Mucosa of descending colon (tissue), 3 donors: ENCODE results near the gene ELF2. TPM values are rescaled to one million over a fixed set of nuclear protein-coding genes. Genes with fewer than 3 reads are reported as not detected.
A peak's percentile ranks its signal among the peaks of the same experiment; 100 is the strongest.
"Not testable (repeated sequence)": the region's sequence is repeated elsewhere in the genome, so short reads cannot be mapped to it uniquely, and the experiment has no call there.

ENCODE experiments used
- ATAC-seq: fragments of 200-7000 bp; cut with Tn5 transposase; one replicate; pipeline ENCODE4 v1.9.1; 2020; ENCODE audit warnings: mild to moderate bottlenecking, moderate library complexity
- DNase-seq, 3 donors: peaks; one replicate each; pipeline ENCODE4 v3.0.0-alpha.2; 2020
- H3K36me3 ChIP-seq: fragments of 200-600 bp; one replicate; pipeline ENCODE4 v1.8.0; 2021; ENCODE audit warnings: low read depth, mild to moderate bottlenecking
- H3K4me1 ChIP-seq: fragments of 200-600 bp; one replicate; pipeline ENCODE4 v1.8.0; 2021; ENCODE audit warnings: low read depth, mild to moderate bottlenecking
- H3K4me3 ChIP-seq: fragments of 200-600 bp; one replicate; pipeline ENCODE4 v1.8.0; 2021; ENCODE audit warnings: mild to moderate bottlenecking
- H3K9me3 ChIP-seq: fragments of 200-600 bp; one replicate; pipeline ENCODE4 v1.8.0; 2021; ENCODE audit warnings: mild to moderate bottlenecking
- intact Hi-C, 2 donors: fragments of 100-400 bp; cut with DNase I in 1 of 2; cut with micrococcal nuclease in 1 of 2; formaldehyde crosslinking; loops; one replicate each; pipeline versions ENCODE4 v1.11.0 to v1.11.1; 2022; cut with DNase I, micrococcal nuclease
- total RNA-seq, 3 donors: library from RNA; stranded (reverse); fragmentation: NEBNext Ultra II Directional in 2 of 3; extraction: Animal tissue kit (Norgen Biotek cat#: 25700) in 2 of 3; gene quantifications; one replicate each; pipeline versions ENCODE4 v1.2.1 to v1.2.4, GENCODE V29; 2021 to 2023
- TF ChIP-seq, protein P1 (sequence below): fragments of 200-600 bp; IDR thresholded peaks from one replicate; pipeline ENCODE4 v1.8.0; 2022; ENCODE audit warnings: antibody characterized with exemption, mild to moderate bottlenecking
- donor health status: DM: no; HTN: no; CAD: no; lungs with moderate emphysema.
- donor health status: DM: no; HTN: no; CAD: no.
- donor health status: DM: no; HTN: yes; CAD: no.

The ELF2 gene
- total RNA-seq, 3 donors from 2014 or later, result 34.9 to 67.2 (median 51.9) TPM

DNA sequence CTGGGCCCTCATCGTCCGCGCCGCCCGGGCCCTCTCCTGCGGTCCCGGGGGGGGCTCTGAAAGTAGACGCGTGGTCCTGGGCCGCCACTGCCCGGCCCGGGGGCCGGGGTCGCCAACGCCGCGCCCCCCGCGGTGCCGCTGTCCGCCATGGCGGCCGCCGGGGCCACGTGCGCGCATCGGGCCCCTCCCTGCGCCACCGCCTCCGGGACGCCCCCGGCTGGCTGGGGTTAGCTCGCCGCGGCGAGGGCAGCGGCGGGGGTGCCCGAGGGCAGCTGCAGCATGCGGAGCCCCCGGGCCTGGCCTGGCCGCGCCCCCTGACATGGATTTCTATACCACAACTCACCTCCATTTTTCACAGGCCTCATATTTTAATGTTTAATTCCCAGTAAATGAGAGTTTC, 61.8 kb downstream of the ELF2 start:
- no peaks in the 10 kb centered on the region for H3K9me3 ChIP-seq
- ATAC-seq, result no peak
- no peaks in the 10 kb centered on the region for H3K4me1 ChIP-seq
- TF ChIP-seq, protein P1, sequence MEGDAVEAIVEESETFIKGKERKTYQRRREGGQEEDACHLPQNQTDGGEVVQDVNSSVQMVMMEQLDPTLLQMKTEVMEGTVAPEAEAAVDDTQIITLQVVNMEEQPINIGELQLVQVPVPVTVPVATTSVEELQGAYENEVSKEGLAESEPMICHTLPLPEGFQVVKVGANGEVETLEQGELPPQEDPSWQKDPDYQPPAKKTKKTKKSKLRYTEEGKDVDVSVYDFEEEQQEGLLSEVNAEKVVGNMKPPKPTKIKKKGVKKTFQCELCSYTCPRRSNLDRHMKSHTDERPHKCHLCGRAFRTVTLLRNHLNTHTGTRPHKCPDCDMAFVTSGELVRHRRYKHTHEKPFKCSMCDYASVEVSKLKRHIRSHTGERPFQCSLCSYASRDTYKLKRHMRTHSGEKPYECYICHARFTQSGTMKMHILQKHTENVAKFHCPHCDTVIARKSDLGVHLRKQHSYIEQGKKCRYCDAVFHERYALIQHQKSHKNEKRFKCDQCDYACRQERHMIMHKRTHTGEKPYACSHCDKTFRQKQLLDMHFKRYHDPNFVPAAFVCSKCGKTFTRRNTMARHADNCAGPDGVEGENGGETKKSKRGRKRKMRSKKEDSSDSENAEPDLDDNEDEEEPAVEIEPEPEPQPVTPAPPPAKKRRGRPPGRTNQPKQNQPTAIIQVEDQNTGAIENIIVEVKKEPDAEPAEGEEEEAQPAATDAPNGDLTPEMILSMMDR, result no peak
- DNase-seq, result no peak
- H3K36me3 ChIP-seq, result no peaks in the 10 kb centered on the region
- intact Hi-C loops, result no loop called here
- no peak overlapping the region for H3K4me3 ChIP-seq

DNA sequence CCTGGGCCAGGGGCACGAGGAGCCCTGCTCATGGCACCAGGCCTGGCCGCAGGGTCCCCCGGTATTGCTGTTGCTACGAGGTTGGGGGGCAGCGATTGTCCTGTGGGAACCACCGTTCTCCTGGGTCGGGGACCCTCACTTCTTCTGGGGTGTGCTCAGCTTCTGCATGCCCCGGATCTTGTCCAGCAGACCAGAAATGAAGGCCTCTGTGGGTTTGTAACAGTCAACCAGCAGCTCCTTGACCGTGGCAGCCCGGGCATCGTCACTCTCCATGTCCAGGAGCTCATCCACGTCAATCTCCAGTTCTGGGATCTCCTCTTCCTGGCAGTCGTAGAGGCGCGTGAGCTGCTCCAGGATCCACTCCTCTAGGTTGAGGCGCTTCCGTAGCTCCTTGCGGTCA, 62.2 kb downstream of the ELF2 start:
- H3K4me3 ChIP-seq, H3K36me3 ChIP-seq, DNase-seq, ATAC-seq, H3K4me1 ChIP-seq, H3K9me3 ChIP-seq, intact Hi-C loops: not testable (repeated sequence)

DNA sequence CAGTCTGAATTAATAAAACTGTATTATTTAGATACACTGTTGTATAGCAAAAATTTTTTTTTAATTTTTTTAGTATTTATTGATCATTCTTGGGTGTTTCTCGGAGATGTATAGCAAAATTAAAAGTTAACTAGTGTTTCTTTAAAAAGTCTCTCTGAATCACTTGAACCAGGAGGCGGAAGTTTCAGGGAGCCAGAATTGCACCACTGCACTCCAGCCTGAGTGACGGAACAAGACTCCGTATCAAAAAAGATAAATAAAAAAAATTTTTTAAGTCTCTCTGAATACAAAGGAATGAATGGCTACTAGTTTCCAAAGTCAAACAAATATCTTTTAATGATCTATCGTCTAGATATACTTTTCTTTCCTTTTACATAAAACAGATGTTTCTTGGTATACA, 64.4 kb downstream of the ELF2 start:
- no peak for ATAC-seq
- TF ChIP-seq, protein P1, result no peak
- Histone ChIP-seq H3K36me3 (no peaks in the 10 kb centered on the region), H3K9me3 (no peaks in the 10 kb centered on the region), H3K4me3 (no peak overlapping the region), H3K4me1 (no peaks in the 10 kb centered on the region)
- intact Hi-C loops, result no loop called here
- DNase-seq, result no peak

DNA sequence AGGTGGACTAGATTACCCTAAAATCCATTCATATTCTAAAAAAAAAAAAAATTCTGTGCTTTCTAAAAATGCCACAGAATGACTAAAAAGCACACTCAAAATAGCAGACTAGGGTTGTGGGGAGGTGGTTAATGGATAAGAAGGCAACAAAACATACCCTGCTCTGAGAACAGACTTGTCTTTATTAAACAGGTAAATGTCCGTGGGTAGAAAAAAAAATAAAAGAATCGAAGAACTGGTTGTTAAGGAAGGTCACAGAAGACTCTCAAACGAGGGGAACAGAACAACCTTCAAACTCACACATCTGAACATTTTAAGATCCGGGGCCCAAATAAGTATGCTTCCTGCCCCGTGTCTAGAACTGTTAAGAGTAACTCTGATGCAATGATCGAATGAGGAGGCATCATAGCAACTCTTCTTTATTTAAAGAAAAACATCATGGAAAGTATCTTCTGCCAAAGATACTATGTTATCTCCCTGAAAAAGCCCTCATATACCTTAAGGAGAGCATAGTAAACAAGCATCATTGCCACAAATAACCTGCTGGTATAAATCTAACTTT, 68.4 kb downstream of the ELF2 start:
- Histone ChIP-seq H3K4me3 (no peak overlapping the region), H3K36me3 (no peaks in the 10 kb centered on the region), H3K9me3 (no peaks in the 10 kb centered on the region), H3K4me1 (no peaks in the 10 kb centered on the region)
- TF ChIP-seq, protein P1, result no peak
- no peak for ATAC-seq
- intact Hi-C loops, result loop anchor here in 1 of 2 donors (10.0 kb wide), 1 partner anchor 56 kb away; no protein-coding TSS in a partner anchor
- no peak for DNase-seq

DNA sequence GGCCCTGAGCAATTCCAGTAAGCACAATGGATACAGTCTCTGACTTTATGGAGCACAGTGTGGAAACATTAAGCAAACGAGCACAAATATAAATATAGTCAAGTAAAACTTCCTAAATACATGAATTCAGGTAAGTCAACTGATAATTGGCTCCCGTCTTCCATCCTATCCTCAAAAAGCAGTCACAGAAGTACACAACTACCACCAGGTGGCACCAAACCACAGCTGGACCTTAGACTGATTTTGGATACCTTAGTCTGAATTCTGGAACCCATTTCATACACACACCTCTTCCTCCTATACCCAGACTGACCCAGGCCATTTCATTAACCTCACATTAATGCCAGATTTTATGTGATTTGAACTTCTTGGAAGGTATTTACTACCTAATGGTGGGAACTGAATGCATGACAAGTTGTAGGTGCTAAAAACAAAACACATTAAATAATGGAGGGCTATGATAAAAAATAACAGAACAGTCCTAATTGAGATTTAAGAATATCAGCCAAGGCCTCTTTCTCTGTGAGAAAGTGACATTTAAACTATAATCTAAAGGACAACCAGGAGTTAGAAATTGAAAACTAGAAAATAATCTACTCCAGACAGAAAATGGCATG, 77.5 kb downstream of the ELF2 start:
- DNase-seq (peak in 2 of 3 donors; percentile 42 to 73), ATAC-seq (peak; percentile 88)
- TF ChIP-seq, protein P1, result peak; percentile 71
- Histone ChIP-seq H3K9me3 (no peaks in the 10 kb centered on the region), H3K36me3 (no peaks in the 10 kb centered on the region), H3K4me1 (no peaks in the 10 kb centered on the region), H3K4me3 (no peak overlapping the region)
- intact Hi-C loops, result no loop called here

DNA sequence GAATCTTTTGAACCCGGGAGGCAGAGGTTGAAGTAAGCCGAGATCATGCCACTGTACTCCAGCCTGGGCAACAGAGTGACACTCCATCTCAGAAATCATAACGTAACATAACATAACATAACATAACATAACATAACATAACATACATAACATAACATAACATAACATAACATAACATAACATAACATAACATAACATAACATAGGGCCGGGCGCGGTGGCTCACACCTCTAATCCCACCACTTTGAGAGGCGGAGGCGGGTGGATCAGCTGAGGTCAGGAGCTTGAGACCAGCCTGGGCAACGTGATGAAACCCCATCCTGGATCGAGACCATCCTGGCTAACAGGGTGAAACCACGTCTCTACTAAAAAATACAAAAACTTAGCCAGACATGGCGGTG, 84.7 kb downstream of the ELF2 start:
- TF ChIP-seq, protein P1, result no peak
- Histone ChIP-seq H3K9me3 (no peaks in the 10 kb centered on the region), H3K4me3 (no peak overlapping the region), H3K36me3 (no peaks in the 10 kb centered on the region), H3K4me1 (no peaks in the 10 kb centered on the region)
- intact Hi-C loops, result no loop called here
- ATAC-seq (no peak), DNase-seq (no peak)
